Neural cell (in vitro differentiated cells): ENCODE measurements around the gene MDH2.

Experiments
- EP300 ChIP-seq: fragments of 450-650 bp; conservative IDR thresholded peaks from 2 replicates; pipeline ENCODE4 v1.6.1; 2014; ENCODE audit warnings: antibody characterized with exemption, mild to moderate bottlenecking, moderate library complexity; ENCODE audit not compliant: poor library complexity, severe bottlenecking
- TAF1 ChIP-seq: IDR thresholded peaks from 2 replicates; pipeline ENCODE4 v1.6.1; 2012; ENCODE audit warnings: low read depth
- TF ChIP-seq, protein P1 (sequence below): fragments of 450-650 bp; IDR thresholded peaks from 2 replicates; pipeline ENCODE4 v1.5.1; 2014; ENCODE audit warnings: antibody characterized with exemption, mild to moderate bottlenecking, moderate library complexity; ENCODE audit not compliant: poor library complexity, severe bottlenecking

DNA sequence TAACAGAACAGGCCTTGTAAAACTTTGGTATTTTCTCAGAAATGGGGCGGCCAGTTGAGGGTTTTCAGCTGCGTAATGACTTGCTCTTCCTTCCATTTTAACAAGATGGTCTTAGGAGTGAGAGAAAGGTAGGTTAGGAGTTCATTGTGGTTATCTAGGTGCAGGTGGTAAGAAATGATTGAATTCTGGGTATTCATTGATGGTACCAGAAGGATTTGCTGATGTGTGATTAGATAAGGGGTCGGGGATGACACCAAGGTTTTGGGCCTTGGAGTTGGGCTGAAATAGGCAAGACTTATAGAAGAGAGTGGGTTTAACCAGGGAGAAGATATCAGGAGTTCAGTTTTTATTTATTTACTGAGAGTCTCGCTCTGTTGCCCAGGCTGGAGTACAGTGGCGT is 2.6 kb downstream of the MDH2 start:
- TF ChIP-seq EP300: no peak
- TF ChIP-seq, protein P1, sequence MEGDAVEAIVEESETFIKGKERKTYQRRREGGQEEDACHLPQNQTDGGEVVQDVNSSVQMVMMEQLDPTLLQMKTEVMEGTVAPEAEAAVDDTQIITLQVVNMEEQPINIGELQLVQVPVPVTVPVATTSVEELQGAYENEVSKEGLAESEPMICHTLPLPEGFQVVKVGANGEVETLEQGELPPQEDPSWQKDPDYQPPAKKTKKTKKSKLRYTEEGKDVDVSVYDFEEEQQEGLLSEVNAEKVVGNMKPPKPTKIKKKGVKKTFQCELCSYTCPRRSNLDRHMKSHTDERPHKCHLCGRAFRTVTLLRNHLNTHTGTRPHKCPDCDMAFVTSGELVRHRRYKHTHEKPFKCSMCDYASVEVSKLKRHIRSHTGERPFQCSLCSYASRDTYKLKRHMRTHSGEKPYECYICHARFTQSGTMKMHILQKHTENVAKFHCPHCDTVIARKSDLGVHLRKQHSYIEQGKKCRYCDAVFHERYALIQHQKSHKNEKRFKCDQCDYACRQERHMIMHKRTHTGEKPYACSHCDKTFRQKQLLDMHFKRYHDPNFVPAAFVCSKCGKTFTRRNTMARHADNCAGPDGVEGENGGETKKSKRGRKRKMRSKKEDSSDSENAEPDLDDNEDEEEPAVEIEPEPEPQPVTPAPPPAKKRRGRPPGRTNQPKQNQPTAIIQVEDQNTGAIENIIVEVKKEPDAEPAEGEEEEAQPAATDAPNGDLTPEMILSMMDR: no peak
- TF ChIP-seq TAF1: no peak
